ENCODE results near the gene HTR4. TPM values are rescaled to one million over a fixed set of nuclear protein-coding genes. Genes with fewer than 3 reads are reported as not detected.

Gene HTR4
- polyA plus RNA-seq, 3 donors, result not detected

DNA sequence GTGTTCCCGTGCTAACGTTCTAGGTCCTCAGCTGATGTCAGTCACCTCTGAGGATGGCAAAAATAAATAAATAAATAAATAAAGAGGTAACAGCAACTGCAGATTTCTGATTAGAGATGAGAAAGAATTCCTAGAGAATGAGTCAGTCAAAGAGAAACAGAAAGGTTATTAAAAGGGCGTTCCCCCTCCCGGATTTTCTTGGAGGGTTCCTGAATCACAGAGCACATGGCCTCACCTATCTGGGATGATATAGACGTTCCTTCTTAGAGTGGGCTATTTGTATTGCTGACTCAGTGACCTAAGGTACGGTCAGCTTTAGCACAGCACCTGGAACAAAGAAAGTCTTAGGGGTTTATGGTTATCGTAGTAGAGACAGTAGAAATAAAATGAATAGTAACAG lies 30.6 kb downstream of the HTR4 start:
- H3K4me3 Mint-ChIP-seq, result no peak overlapping the region
- 93% methylated on average over 5 of the region's 7 CpGs for WGBS (ENCODE audit: insufficient coverage)
- TF ChIP-seq, protein P1, sequence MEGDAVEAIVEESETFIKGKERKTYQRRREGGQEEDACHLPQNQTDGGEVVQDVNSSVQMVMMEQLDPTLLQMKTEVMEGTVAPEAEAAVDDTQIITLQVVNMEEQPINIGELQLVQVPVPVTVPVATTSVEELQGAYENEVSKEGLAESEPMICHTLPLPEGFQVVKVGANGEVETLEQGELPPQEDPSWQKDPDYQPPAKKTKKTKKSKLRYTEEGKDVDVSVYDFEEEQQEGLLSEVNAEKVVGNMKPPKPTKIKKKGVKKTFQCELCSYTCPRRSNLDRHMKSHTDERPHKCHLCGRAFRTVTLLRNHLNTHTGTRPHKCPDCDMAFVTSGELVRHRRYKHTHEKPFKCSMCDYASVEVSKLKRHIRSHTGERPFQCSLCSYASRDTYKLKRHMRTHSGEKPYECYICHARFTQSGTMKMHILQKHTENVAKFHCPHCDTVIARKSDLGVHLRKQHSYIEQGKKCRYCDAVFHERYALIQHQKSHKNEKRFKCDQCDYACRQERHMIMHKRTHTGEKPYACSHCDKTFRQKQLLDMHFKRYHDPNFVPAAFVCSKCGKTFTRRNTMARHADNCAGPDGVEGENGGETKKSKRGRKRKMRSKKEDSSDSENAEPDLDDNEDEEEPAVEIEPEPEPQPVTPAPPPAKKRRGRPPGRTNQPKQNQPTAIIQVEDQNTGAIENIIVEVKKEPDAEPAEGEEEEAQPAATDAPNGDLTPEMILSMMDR (IDR thresholded peaks at IDR 0.05), result no peak
- peaks cover 0 to 2% (median 0%) of the 10 kb centered on the region in 7 donors for H3K9me3 Mint-ChIP-seq
- Histone ChIP-seq H3K4me2 (replicated peaks; ENCODE audit: extremely low read depth, low read length, poor library complexity, severe bottlenecking) (no peak overlapping the region), H3K27me3 (ENCODE audit: control insufficient read depth in 2 of 2, insufficient read depth in 2 of 2, low read length in 2 of 2) (no peaks in the 10 kb centered on the region), H3K27ac (ENCODE audit: low read depth in 1 of 2, low read length in 2 of 2) (no peak overlapping the region), H3K4me3 (replicated peaks in 1 of 3; ENCODE audit: low read depth in 2 of 3, low read length in 3 of 3) (no peak overlapping the region), H3K9me3 (replicated peaks in 1 of 2; ENCODE audit: control insufficient read depth in 1 of 2, insufficient read depth in 1 of 2, low read length in 2 of 2) (no peaks in the 10 kb centered on the region), H4K20me1 (ENCODE audit: insufficient read depth, low read length) (no peaks in the 10 kb centered on the region), H3K4me1 (ENCODE audit: control insufficient read depth in 1 of 2, insufficient read depth in 2 of 2, low read length in 2 of 2) (no peaks in the 10 kb centered on the region), H3K79me2 (ENCODE audit: insufficient read depth, low read length) (no peaks in the 10 kb centered on the region), H3K36me3 (replicated peaks in 1 of 2; ENCODE audit: control insufficient read depth in 1 of 2, insufficient read depth in 2 of 2, low read length in 2 of 2) (no peaks in the 10 kb centered on the region), H2AFZ (ENCODE audit: insufficient read depth, low read depth, low read length, poor library complexity, severe bottlenecking) (no peak overlapping the region), H3K9ac (ENCODE audit: insufficient read depth, low read length, poor library complexity, severe bottlenecking) (no peak overlapping the region)
- H3K4me1 Mint-ChIP-seq, result no peaks in the 10 kb centered on the region
- peaks cover 0 to 7% (median 3%) of the 10 kb centered on the region in 3 donors for H3K27me3 Mint-ChIP-seq (ENCODE audit: low read depth in 3 of 3)
- DNase-seq, result no peak
- H3K36me3 Mint-ChIP-seq, result no peaks in the 10 kb centered on the region
- intact Hi-C loops (cut with micrococcal nuclease), result no loop called here
- H3K27ac Mint-ChIP-seq, result no peak overlapping the region

DNA sequence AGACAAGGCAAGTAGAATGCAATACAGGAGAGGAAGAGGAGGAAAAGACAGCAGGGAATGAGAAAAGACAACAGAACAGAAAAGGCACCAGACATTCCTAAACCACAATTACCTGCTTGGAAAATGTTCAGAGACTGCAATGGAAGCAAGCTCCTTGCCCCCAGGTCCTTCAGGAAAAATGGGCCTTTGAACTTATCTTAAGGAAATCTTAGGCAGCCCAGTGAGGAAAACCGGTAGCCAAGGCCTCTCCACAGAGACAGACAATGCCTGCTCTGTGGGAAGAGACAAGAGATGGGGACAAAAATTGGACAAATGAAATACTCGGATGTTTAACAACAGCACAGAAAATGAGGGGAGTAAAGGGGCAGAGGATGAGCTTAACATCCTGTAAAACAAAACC lies 31.2 kb downstream of the HTR4 start:
- Mint-ChIP-seq H3K4me3 (no peak overlapping the region), H3K27me3 (ENCODE audit: low read depth in 3 of 3) (peaks cover 0 to 7% (median 3%) of the 10 kb centered on the region in 3 donors), H3K27ac (no peak overlapping the region), H3K4me1 (no peaks in the 10 kb centered on the region), H3K9me3 (peaks cover 0 to 2% (median 0%) of the 10 kb centered on the region in 7 donors), H3K36me3 (no peaks in the 10 kb centered on the region)
- Histone ChIP-seq H2AFZ (ENCODE audit: insufficient read depth, low read depth, low read length, poor library complexity, severe bottlenecking) (no peak overlapping the region), H3K9ac (ENCODE audit: insufficient read depth, low read length, poor library complexity, severe bottlenecking) (no peak overlapping the region), H3K79me2 (ENCODE audit: insufficient read depth, low read length) (no peaks in the 10 kb centered on the region), H3K4me3 (replicated peaks in 1 of 3; ENCODE audit: low read depth in 2 of 3, low read length in 3 of 3) (no peak overlapping the region), H3K27me3 (ENCODE audit: control insufficient read depth in 2 of 2, insufficient read depth in 2 of 2, low read length in 2 of 2) (no peaks in the 10 kb centered on the region), H3K9me3 (replicated peaks in 1 of 2; ENCODE audit: control insufficient read depth in 1 of 2, insufficient read depth in 1 of 2, low read length in 2 of 2) (no peaks in the 10 kb centered on the region), H3K4me2 (replicated peaks; ENCODE audit: extremely low read depth, low read length, poor library complexity, severe bottlenecking) (no peak overlapping the region), H3K4me1 (ENCODE audit: control insufficient read depth in 1 of 2, insufficient read depth in 2 of 2, low read length in 2 of 2) (no peaks in the 10 kb centered on the region), H3K36me3 (replicated peaks in 1 of 2; ENCODE audit: control insufficient read depth in 1 of 2, insufficient read depth in 2 of 2, low read length in 2 of 2) (no peaks in the 10 kb centered on the region), H4K20me1 (ENCODE audit: insufficient read depth, low read length) (no peaks in the 10 kb centered on the region), H3K27ac (ENCODE audit: low read depth in 1 of 2, low read length in 2 of 2) (no peak overlapping the region)
- intact Hi-C loops (cut with micrococcal nuclease), result no loop called here
- no peak for DNase-seq
- TF ChIP-seq, protein P1 (IDR thresholded peaks at IDR 0.05), result no peak
- 100% methylated on average over 1 of the region's 2 CpGs for WGBS (ENCODE audit: insufficient coverage)
